Cardiac muscle cell (in vitro differentiated cells and primary cell): ENCODE data around the gene ARL15. TPM values are rescaled to one million over a fixed set of nuclear protein-coding genes. Genes with fewer than 3 reads are reported as not detected.

Experiments
- DNase-seq, 2 donors: peaks; one replicate each; pipeline versions ENCODE4 v3.0.0 to v3.0.0-alpha.2; 2010 to 2017; ENCODE audit warnings: low read depth in 1 of 2, low spot score in 1 of 2
- H3K27ac ChIP-seq: fragments of 200-600 bp; sonication (generic); 2 replicates; pipeline ENCODE4 v1.5.1; 2016
- H3K27me3 ChIP-seq: fragments of 200-600 bp; sonication (generic); 2 replicates; pipeline ENCODE4 v1.6.0; 2016; ENCODE audit warnings: control low read depth
- H3K36me3 ChIP-seq: fragments of 200-600 bp; sonication (generic); 2 replicates; pipeline ENCODE4 v1.5.1; 2016; ENCODE audit warnings: control low read depth
- H3K4me1 ChIP-seq: fragments of 200-600 bp; sonication (generic); 2 replicates; pipeline ENCODE4 v1.8.1; 2017; ENCODE audit warnings: low read depth, mild to moderate bottlenecking, mixed run types
- H3K4me3 ChIP-seq: fragments of 200-600 bp; sonication (generic); 2 replicates; pipeline ENCODE4 v1.5.1; 2016; ENCODE audit warnings: mild to moderate bottlenecking
- H3K9me3 ChIP-seq: fragments of 200-600 bp; sonication (generic); 2 replicates; pipeline ENCODE4 v1.5.1; 2017; ENCODE audit warnings: low read depth, mild to moderate bottlenecking, control low read depth
- CTCF ChIP-seq: IDR thresholded peaks from 2 replicates; pipeline ENCODE4 v1.5.1; 2012; ENCODE audit warnings: low read depth, mild to moderate bottlenecking, low read length
- polyA plus RNA-seq: library from polyadenylated mRNA; unstranded; fragments of >200 nt; fragmentation: Nextera tagmentation; extraction: Ambion mirVana; gene quantifications from 2 replicates; pipeline ENCODE4 v1.2.1, GENCODE V29; 2016
- total RNA-seq: library from RNA; depleted of rRNA; stranded (reverse); fragments of >200 nt; gene quantifications from 2 replicates; pipeline ENCODE4 v1.2.3, GENCODE V29; 2016

ARL15 gene
- total and polyA plus RNA-seq, 2 experiments from 2014 or later = 23.2 to 27.4 TPM

GRCh38 chr5:54115735-54116403 is 194.5 kb downstream of the ARL15 start:
- DNase-seq = no peak
- Histone ChIP-seq H3K27ac (no peak overlapping the region), H3K9me3 (no peaks in the 10 kb centered on the region), H3K36me3 (no peaks in the 10 kb centered on the region), H3K4me1 (no peaks in the 10 kb centered on the region), H3K27me3 (no peaks in the 10 kb centered on the region), H3K4me3 (no peak overlapping the region)
- TF ChIP-seq CTCF = no peak

- Histone ChIP-seq H3K4me3 (no peak overlapping the region), H3K9me3 (no peaks in the 10 kb centered on the region), H3K27ac (peak overlapping the region; percentile 39), H3K27me3 (no peaks in the 10 kb centered on the region), H3K36me3 (no peaks in the 10 kb centered on the region), H3K4me1 (no peaks in the 10 kb centered on the region)
- no peak for DNase-seq
- no peak for TF ChIP-seq CTCF
These were observed 197.3 kb downstream of the ARL15 start for GRCh38 chr5:54113060-54113459.

GRCh38 chr5:54109626-54110330 is 200.6 kb downstream of the ARL15 start:
- Histone ChIP-seq H3K36me3 (no peaks in the 10 kb centered on the region), H3K4me1 (no peaks in the 10 kb centered on the region), H3K9me3 (no peaks in the 10 kb centered on the region), H3K27me3 (no peaks in the 10 kb centered on the region), H3K4me3 (no peak overlapping the region), H3K27ac (no peak overlapping the region)
- no peak for TF ChIP-seq CTCF
- peak in 1 of 2 donors; percentile 39 for DNase-seq

- H3K9me3 ChIP-seq = no peaks in the 10 kb centered on the region
- no peak overlapping the region for H3K4me3 ChIP-seq
- no peak for DNase-seq
- H3K4me1 ChIP-seq = no peaks in the 10 kb centered on the region
- no peaks in the 10 kb centered on the region for H3K36me3 ChIP-seq
- H3K27ac ChIP-seq = no peak overlapping the region
- H3K27me3 ChIP-seq = no peaks in the 10 kb centered on the region
- TF ChIP-seq CTCF = no peak
These were observed 202.2 kb downstream of the ARL15 start for GRCh38 chr5:54108136-54108535.

GRCh38 chr5:54103871-54104270 is 206.5 kb downstream of the ARL15 start:
- no peaks in the 10 kb centered on the region for H3K9me3 ChIP-seq

More at GRCh38 chr5:54103871-54104270, 206.5 kb downstream of the ARL15 start:
- TF ChIP-seq CTCF = no peak
- H3K27me3 ChIP-seq = no peaks in the 10 kb centered on the region
- no peaks in the 10 kb centered on the region for H3K36me3 ChIP-seq
- DNase-seq = no peak
- H3K4me1 ChIP-seq = no peaks in the 10 kb centered on the region
- no peak overlapping the region for H3K4me3 ChIP-seq
- no peak overlapping the region for H3K27ac ChIP-seq
